NCI-H2029 (cell line): ENCODE data around the gene EMSY.

Source experiments
- DNase-seq: peaks from one replicate; lab custom pipeline; 2025; lab: John Stamatoyannopoulos, UW

Gene EMSY

GRCh38 chr11:76596652-76597051 lies 151.8 kb downstream of the EMSY start:
- no peak for DNase-seq

- DNase-seq: no peak
Measured at GRCh38 chr11:76597533-76598425, 153.0 kb downstream of the EMSY start.

GRCh38 chr11:76598426-76598839 lies 153.6 kb downstream of the EMSY start:
- DNase-seq: no peak

- no peak for DNase-seq
Measured at GRCh38 chr11:76599041-76600013, 154.5 kb downstream of the EMSY start.

GRCh38 chr11:76600124-76600655 lies 155.4 kb downstream of the EMSY start:
- DNase-seq: no peak

- no peak for DNase-seq
Measured at GRCh38 chr11:76601272-76601671, 156.5 kb downstream of the EMSY start.

GRCh38 chr11:76601724-76602123 lies 156.9 kb downstream of the EMSY start:
- no peak for DNase-seq

- DNase-seq: no peak
Measured at GRCh38 chr11:76602431-76602861, 157.6 kb downstream of the EMSY start.
